Coronary artery (tissue), 2 donors: ENCODE results near the gene MSH6.

ENCODE experiments used
- DNase-seq: peaks from one replicate; pipeline ENCODE4 v3.0.0-alpha.2; 2017; ENCODE audit warnings: low spot score
- H3K27ac ChIP-seq, 2 donors: fragments of 200-600 bp; sonication (generic); one replicate each; pipeline ENCODE4 v1.5.1; 2016 to 2019
- H3K4me3 ChIP-seq: fragments of 200-600 bp; sonication (generic); 2 replicates; pipeline ENCODE4 v1.5.1; 2016; ENCODE audit warnings: mild to moderate bottlenecking, moderate library complexity
- CTCF ChIP-seq: fragments of 200-600 bp; sonication (generic); IDR thresholded peaks from one replicate; pipeline ENCODE4 v1.5.1; 2019; ENCODE audit warnings: antibody characterized with exemption

MSH6 gene

GRCh38 chr2:47783486-47784351, 774 bp downstream of the MSH6 start:
- Histone ChIP-seq H3K4me3 (peak overlapping the region; percentile 91), H3K27ac (peak overlapping the region; percentile 88 to 92)
- TF ChIP-seq CTCF: no peak
- DNase-seq: peak; percentile 76

GRCh38 chr2:47784352-47784851, 1.5 kb downstream of the MSH6 start:
- Histone ChIP-seq H3K27ac (peak overlapping the region in 1 of 2 donors; percentile 92), H3K4me3 (peak overlapping the region; percentile 91)
- DNase-seq: peak; percentile 63
- TF ChIP-seq CTCF: no peak

- TF ChIP-seq CTCF: no peak
- DNase-seq: peak; percentile 14
- Histone ChIP-seq H3K27ac (no peak overlapping the region), H3K4me3 (no peak overlapping the region)
Observed at GRCh38 chr2:47785986-47786385, 3.0 kb downstream of the MSH6 start.

- no peak for DNase-seq
- Histone ChIP-seq H3K4me3 (no peak overlapping the region), H3K27ac (no peak overlapping the region)
- no peak for TF ChIP-seq CTCF
Observed at GRCh38 chr2:47796090-47796697, 13.2 kb downstream of the MSH6 start.

- H3K4me3 ChIP-seq: no peak overlapping the region
- no peak for DNase-seq
- TF ChIP-seq CTCF: no peak
- peak overlapping the region in 1 of 2 donors; percentile 19 for H3K27ac ChIP-seq
Observed at GRCh38 chr2:47798631-47799030, 15.7 kb downstream of the MSH6 start.

GRCh38 chr2:47799031-47799609, 16.2 kb downstream of the MSH6 start:
- Histone ChIP-seq H3K27ac (peak overlapping the region in 1 of 2 donors; percentile 19), H3K4me3 (no peak overlapping the region)
- no peak for DNase-seq
- no peak for TF ChIP-seq CTCF
